HG02981 (cell line): ENCODE measurements around the gene DDX54.

Experiments
- ATAC-seq: cut with Tn5 transposase; IDR thresholded peaks from one replicate; pipeline ENCODE4 v1.9.1; 2021; ENCODE audit warnings: mild to moderate bottlenecking, moderate library complexity; ENCODE audit not compliant: unreplicated experiment

The DDX54 gene

GRCh38 chr12:113185180-113186032 lies at the start of gene DDX54, which contains the start of gene RITA1:
TSS of gene DDX54 (minus strand) at chr12:113185478. CDS start at chr12:113185451, 27 bp downstream.
TSS of gene RITA1 (plus strand) at chr12:113185721. CDS start at chr12:113186747, 1,026 bp downstream.
- peak; percentile 39 for ATAC-seq

- ATAC-seq: no peak
Observed at GRCh38 chr12:113234483-113234882, 49.2 kb upstream of the DDX54 start.

- ATAC-seq: no peak
Observed at GRCh38 chr12:113233967-113234366, 48.7 kb upstream of the DDX54 start.

- ATAC-seq: peak; percentile 64
Observed at GRCh38 chr12:113232840-113233585, 47.7 kb upstream of the DDX54 start.

- no peak for ATAC-seq
Observed at GRCh38 chr12:113232089-113232839, 47.0 kb upstream of the DDX54 start.

GRCh38 chr12:113231235-113232088 lies 46.2 kb upstream of the DDX54 start:
- no peak for ATAC-seq

- ATAC-seq: peak; percentile 3
Observed at GRCh38 chr12:113230315-113231234, 45.3 kb upstream of the DDX54 start.

- ATAC-seq: no peak
Observed at GRCh38 chr12:113228394-113229028, 43.2 kb upstream of the DDX54 start.

- ATAC-seq: no peak
Observed at GRCh38 chr12:113227686-113228391, 42.6 kb upstream of the DDX54 start.

- no peak for ATAC-seq
Observed at GRCh38 chr12:113226696-113227568, 41.7 kb upstream of the DDX54 start.

- ATAC-seq: no peak
Observed at GRCh38 chr12:113224955-113225354, 39.7 kb upstream of the DDX54 start.

GRCh38 chr12:113222730-113223531 lies 37.7 kb upstream of the DDX54 start:
- ATAC-seq: no peak

GRCh38 chr12:113221997-113222729 lies 36.9 kb upstream of the DDX54 start:
- no peak for ATAC-seq

- peak; percentile 91 for ATAC-seq
Observed at GRCh38 chr12:113221181-113221996, 36.1 kb upstream of the DDX54 start, which contains the start of gene TPCN1. TSS of gene TPCN1 (plus strand) at chr12:113221464. CDS start at chr12:113226853, 5,389 bp downstream.
